Activated CD8-positive, alpha-beta memory T cell treated with anti-CD3 and anti-CD28 coated beads for 4 hours (primary cell): ENCODE results near the gene IGFBP4.

Source experiments
- DNase-seq, 2 donors: peaks; one replicate each; pipeline ENCODE4 v3.0.0-alpha.2; 2020; ENCODE audit warnings: low read depth in 2 of 2

The IGFBP4 gene

GRCh38 chr17:40471846-40472732 lies 28.8 kb downstream of the IGFBP4 start:
- DNase-seq: no peak

GRCh38 chr17:40472733-40473452 lies 29.6 kb downstream of the IGFBP4 start:
- no peak for DNase-seq

GRCh38 chr17:40473573-40474365 lies 30.5 kb downstream of the IGFBP4 start:
- DNase-seq: no peak

- no peak for DNase-seq
Measured at GRCh38 chr17:40474419-40475002, 31.3 kb downstream of the IGFBP4 start.

GRCh38 chr17:40475234-40475908 lies 32.1 kb downstream of the IGFBP4 start:
- DNase-seq: no peak

- DNase-seq: no peak
Measured at GRCh38 chr17:40477796-40478195, 34.5 kb downstream of the IGFBP4 start.

- DNase-seq: no peak
Measured at GRCh38 chr17:40478486-40478885, 35.2 kb downstream of the IGFBP4 start.

GRCh38 chr17:40479754-40480480 lies 36.7 kb downstream of the IGFBP4 start:
- DNase-seq: no peak

- peak; percentile 62 to 66 for DNase-seq
Measured at GRCh38 chr17:40480501-40481003, 37.3 kb downstream of the IGFBP4 start.

GRCh38 chr17:40481106-40481505 lies 37.9 kb downstream of the IGFBP4 start:
- DNase-seq: no peak

- DNase-seq: no peak
Measured at GRCh38 chr17:40482722-40483121, 39.5 kb downstream of the IGFBP4 start.

- no peak for DNase-seq
Measured at GRCh38 chr17:40483679-40484078, 40.4 kb downstream of the IGFBP4 start.

- no peak for DNase-seq
Measured at GRCh38 chr17:40484285-40484972, 41.2 kb downstream of the IGFBP4 start.

- no peak for DNase-seq
Measured at GRCh38 chr17:40484973-40485530, 41.8 kb downstream of the IGFBP4 start.

GRCh38 chr17:40485851-40486521 lies 42.7 kb downstream of the IGFBP4 start:
- no peak for DNase-seq

- DNase-seq: no peak
Measured at GRCh38 chr17:40486522-40487370, 43.5 kb downstream of the IGFBP4 start.

GRCh38 chr17:40487371-40488020 lies 44.2 kb downstream of the IGFBP4 start:
- DNase-seq: no peak
